ENCODE measurements around the gene ZMIZ1.

ZMIZ1 gene

GRCh38 chr10:79052291-79053080 is 16.3 kb upstream of the ZMIZ1 start:
- no peak for FAIRE-seq

GRCh38 chr10:79053081-79053434 is 15.7 kb upstream of the ZMIZ1 start:
- FAIRE-seq = no peak

- FAIRE-seq = no peak
Observed at GRCh38 chr10:79053481-79054202, 15.1 kb upstream of the ZMIZ1 start.

GRCh38 chr10:79054203-79055099 is 14.3 kb upstream of the ZMIZ1 start:
- no peak for FAIRE-seq

- no peak for FAIRE-seq
Observed at GRCh38 chr10:79055100-79055782, 13.5 kb upstream of the ZMIZ1 start.

- no peak for FAIRE-seq
Observed at GRCh38 chr10:79055892-79056291, 12.9 kb upstream of the ZMIZ1 start.

- no peak for FAIRE-seq
Observed at GRCh38 chr10:79056361-79056735, 12.4 kb upstream of the ZMIZ1 start.

GRCh38 chr10:79056736-79057391 is 11.9 kb upstream of the ZMIZ1 start:
- FAIRE-seq = no peak

GRCh38 chr10:79057481-79058275 is 11.1 kb upstream of the ZMIZ1 start:
- no peak for FAIRE-seq

GRCh38 chr10:79058899-79059841 is 9.6 kb upstream of the ZMIZ1 start:
- FAIRE-seq = no peak

GRCh38 chr10:79059859-79060379 is 8.8 kb upstream of the ZMIZ1 start:
- FAIRE-seq = no peak

- FAIRE-seq = no peak
Observed at GRCh38 chr10:79060641-79061255, 8.0 kb upstream of the ZMIZ1 start.

GRCh38 chr10:79061441-79062315 is 7.1 kb upstream of the ZMIZ1 start:
- no peak for FAIRE-seq

GRCh38 chr10:79063071-79063491 is 5.7 kb upstream of the ZMIZ1 start:
- FAIRE-seq = no peak

GRCh38 chr10:79063661-79064492 is 4.9 kb upstream of the ZMIZ1 start:
- no peak for FAIRE-seq

GRCh38 chr10:79065091-79065551 is 3.6 kb upstream of the ZMIZ1 start:
- FAIRE-seq = no peak

GRCh38 chr10:79065853-79066252 is 2.9 kb upstream of the ZMIZ1 start:
- no peak for FAIRE-seq
